ENCODE data around the gene ADCY10. TPM values are rescaled to one million over a fixed set of nuclear protein-coding genes. Genes with fewer than 3 reads are reported as not detected.
"Not testable (repeated sequence)": the region's sequence is repeated elsewhere in the genome, so short reads cannot be mapped to it uniquely, and the experiment has no call there.

The ADCY10 gene
- total RNA-seq, 8 experiments from 2014 or later = 0.04 to 1.3 (median 0.60) TPM; not detected in 1

DNA sequence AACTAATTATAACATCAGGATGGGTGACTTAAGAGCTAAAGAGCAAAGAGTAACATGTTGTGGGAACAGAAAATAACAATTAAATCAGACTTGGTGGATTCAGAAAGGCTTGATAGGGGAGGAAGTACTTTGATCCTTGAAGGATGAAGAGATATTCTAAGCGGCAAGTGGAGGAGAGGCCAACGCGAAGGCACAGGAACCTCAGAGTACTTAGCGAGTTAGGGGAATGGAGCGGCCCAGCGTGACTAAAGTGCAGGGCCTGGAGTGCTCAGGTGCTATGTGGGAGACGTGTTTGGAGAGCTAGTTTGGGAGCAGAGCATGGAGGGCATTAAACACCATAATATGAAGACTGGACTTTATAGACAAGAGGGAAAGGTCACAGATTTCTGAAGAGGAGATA lies 64.3 kb downstream of the ADCY10 start:
- no peak for ATAC-seq (replicated peaks in 6 of 8)
- WGBS, 10 experiments = 60 to 100% (median 89%) methylated on average over 1 to 7 of the region's 7 CpGs; no CpG with 5 or more reads in 3 of the 10 experiments

GRCh38 chr1:167842872-167843271 lies 71.1 kb downstream of the ADCY10 start:
- Histone ChIP-seq H3K4me3 (no peak overlapping the region), H3K27ac (no peak overlapping the region), H3K4me1 (replicated peaks in 1 of 2) (no peaks in the 10 kb centered on the region)
- no peak for ATAC-seq (replicated peaks in 6 of 8)
- 84 to 100% (median 92%) methylated on average over 2 to 5 of the region's 5 CpGs; no CpG with 5 or more reads in 1 of the 10 experiments for WGBS, 10 experiments
- in situ Hi-C loops (cut with MboI; ENCODE audit: low pct_unique_long_range_greater_than_20kb in 2 of 9, low sequenced_read_pairs in 9 of 9, unreplicated experiment in 9 of 9) = no loop called here

More for the DNA sequence above, 64.3 kb downstream of the ADCY10 start:
- in situ Hi-C loops (cut with MboI; ENCODE audit: low pct_unique_long_range_greater_than_20kb in 2 of 9, low sequenced_read_pairs in 9 of 9, unreplicated experiment in 9 of 9) = no loop called here
- Histone ChIP-seq H3K27ac (no peak overlapping the region), H3K4me1 (replicated peaks in 1 of 2) (no peaks in the 10 kb centered on the region), H3K4me3 (no peak overlapping the region)

DNA sequence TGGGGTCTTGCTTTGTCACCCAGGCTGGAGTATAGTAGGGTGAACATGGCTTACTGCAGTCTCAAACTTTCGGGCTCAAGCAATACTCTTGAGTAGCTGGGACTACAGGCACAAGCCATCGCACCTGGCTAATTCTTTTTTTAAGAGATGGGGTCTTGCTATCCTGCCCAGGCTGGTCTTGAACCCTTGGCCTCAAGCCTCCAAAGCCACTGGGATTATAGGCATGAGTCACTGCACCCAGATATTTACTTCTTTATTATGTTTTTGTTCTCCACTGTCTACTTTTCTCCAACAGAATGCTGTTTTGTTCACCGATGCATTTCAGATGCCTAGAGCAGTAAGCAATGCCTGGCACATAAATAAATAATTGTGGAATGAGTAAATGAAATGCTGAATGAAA lies 72.4 kb downstream of the ADCY10 start:
- H3K4me1 ChIP-seq (replicated peaks in 1 of 2) = no peaks in the 10 kb centered on the region
- in situ Hi-C loops (cut with MboI; ENCODE audit: low pct_unique_long_range_greater_than_20kb in 2 of 9, low sequenced_read_pairs in 9 of 9, unreplicated experiment in 9 of 9) = no loop called here
- ATAC-seq (replicated peaks in 6 of 8) = no peak
- no peak overlapping the region for H3K27ac ChIP-seq
- H3K4me3 ChIP-seq = no peak overlapping the region
- WGBS, 10 experiments = 17 to 100% (median 81%) methylated on average over 1 to 3 of the region's 3 CpGs; no CpG with 5 or more reads in 1 of the 10 experiments

DNA sequence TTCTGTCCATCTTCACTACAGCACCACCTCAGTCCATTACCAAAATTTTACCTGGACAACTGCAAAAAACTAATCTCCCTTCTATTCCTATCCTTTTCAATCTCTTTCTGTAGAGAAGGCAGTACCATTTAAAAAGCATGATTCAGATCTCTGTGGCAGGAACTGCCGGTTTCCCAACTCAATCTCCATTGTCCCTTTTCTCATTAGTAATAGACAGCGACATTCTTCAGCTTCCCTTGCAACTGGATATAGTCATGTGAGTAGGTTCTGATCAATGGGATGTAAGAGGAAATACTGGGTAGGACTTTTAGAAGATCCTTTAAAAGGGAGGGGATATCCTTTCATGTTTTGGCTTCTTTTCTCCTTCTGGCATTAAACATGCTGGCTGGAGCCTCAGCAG lies 74.9 kb downstream of the ADCY10 start:
- H3K4me3 ChIP-seq = no peak overlapping the region
- no peak overlapping the region for H3K27ac ChIP-seq
- H3K4me1 ChIP-seq (replicated peaks in 1 of 2) = no peaks in the 10 kb centered on the region
- ATAC-seq (replicated peaks in 6 of 8) = no peak
- in situ Hi-C loops (cut with MboI; ENCODE audit: low pct_unique_long_range_greater_than_20kb in 2 of 9, low sequenced_read_pairs in 9 of 9, unreplicated experiment in 9 of 9) = no loop called here
- 41 to 100% (median 76%) methylated on average over 2 of the region's 2 CpGs; no CpG with 5 or more reads in 2 of the 10 experiments for WGBS, 10 experiments

DNA sequence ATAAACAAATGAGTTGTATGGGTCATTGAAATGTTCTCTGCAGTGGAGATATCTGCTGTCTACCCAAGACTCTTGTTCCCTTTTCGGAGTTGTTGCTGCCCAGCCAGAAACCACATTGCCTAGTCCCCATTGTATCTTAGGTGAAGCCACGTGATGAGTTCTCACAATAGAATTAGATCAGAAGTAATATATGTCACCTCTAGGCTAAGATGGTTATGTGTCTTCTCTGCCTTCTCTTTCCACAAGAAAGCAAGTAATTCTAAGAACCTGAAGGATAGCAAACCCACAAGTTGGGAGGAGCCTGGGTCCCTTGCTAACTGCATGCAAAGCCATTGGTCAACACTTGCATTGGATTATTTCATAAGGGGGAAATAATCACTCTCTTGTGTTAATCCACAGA lies 76.6 kb downstream of the ADCY10 start:
- H3K4me3 ChIP-seq = no peak overlapping the region
- in situ Hi-C loops (cut with MboI; ENCODE audit: low pct_unique_long_range_greater_than_20kb in 2 of 9, low sequenced_read_pairs in 9 of 9, unreplicated experiment in 9 of 9) = no loop called here
- WGBS, 10 experiments = 20 to 87% (median 50%) methylated on average over 1 to 2 of the region's 2 CpGs; no CpG with 5 or more reads in 1 of the 10 experiments
- no peaks in the 10 kb centered on the region for H3K4me1 ChIP-seq (replicated peaks in 1 of 2)
- H3K27ac ChIP-seq = no peak overlapping the region
- ATAC-seq (replicated peaks in 6 of 8) = no peak

GRCh38 chr1:167836197-167836596 lies 77.7 kb downstream of the ADCY10 start:
- WGBS, 10 experiments = 41 to 94% (median 81%) methylated on average over 2 to 4 of the region's 4 CpGs; no CpG with 5 or more reads in 1 of the 10 experiments
- in situ Hi-C loops (cut with MboI; ENCODE audit: low pct_unique_long_range_greater_than_20kb in 2 of 9, low sequenced_read_pairs in 9 of 9, unreplicated experiment in 9 of 9) = no loop called here

GRCh38 chr1:167833904-167834303 lies 80.0 kb downstream of the ADCY10 start:
- in situ Hi-C loops (cut with MboI; ENCODE audit: low pct_unique_long_range_greater_than_20kb in 2 of 9, low sequenced_read_pairs in 9 of 9, unreplicated experiment in 9 of 9) = no loop called here
- no peaks in the 10 kb centered on the region for H3K4me1 ChIP-seq (replicated peaks in 1 of 2)
- no peak for ATAC-seq (replicated peaks in 6 of 8)

More at GRCh38 chr1:167836197-167836596, 77.7 kb downstream of the ADCY10 start:
- no peak overlapping the region for H3K4me3 ChIP-seq
- ATAC-seq (replicated peaks in 6 of 8) = no peak
- H3K27ac ChIP-seq = no peak overlapping the region
- H3K4me1 ChIP-seq (replicated peaks in 1 of 2) = no peaks in the 10 kb centered on the region

GRCh38 chr1:167832693-167833092 lies 81.2 kb downstream of the ADCY10 start:
- 71 to 97% (median 85%) methylated on average over 1 to 5 of the region's 5 CpGs; no CpG with 5 or more reads in 2 of the 10 experiments for WGBS, 10 experiments
- in situ Hi-C loops (cut with MboI; ENCODE audit: low pct_unique_long_range_greater_than_20kb in 2 of 9, low sequenced_read_pairs in 9 of 9, unreplicated experiment in 9 of 9) = no loop called here
- Histone ChIP-seq H3K4me1 (replicated peaks in 1 of 2) (no peaks in the 10 kb centered on the region), H3K4me3 (no peak overlapping the region), H3K27ac (no peak overlapping the region)
- ATAC-seq (replicated peaks in 6 of 8) = no peak

More at GRCh38 chr1:167833904-167834303, 80.0 kb downstream of the ADCY10 start:
- Histone ChIP-seq H3K4me3 (no peak overlapping the region), H3K27ac (no peak overlapping the region)

DNA sequence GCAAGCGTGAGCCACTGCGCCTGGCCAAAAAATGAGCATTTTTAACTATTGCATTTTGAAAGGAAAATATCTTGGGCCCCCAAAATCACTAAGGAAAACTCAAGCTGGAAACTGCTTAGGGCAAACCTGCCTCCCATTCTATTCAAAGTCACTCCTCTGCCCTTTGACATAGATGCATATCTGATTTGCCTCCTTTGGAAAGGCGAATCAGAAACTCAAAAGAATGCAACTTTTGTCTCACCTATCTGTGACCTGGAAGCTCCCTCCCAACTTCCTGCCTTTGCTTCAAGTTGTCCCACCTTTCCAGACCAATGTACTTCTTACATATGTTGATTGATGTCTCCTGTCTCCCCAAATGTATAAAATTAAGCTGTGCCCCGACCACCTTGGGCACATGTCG lies 83.3 kb downstream of the ADCY10 start:
- H3K27ac ChIP-seq; ATAC-seq (replicated peaks in 6 of 8); H3K4me3 ChIP-seq; H3K4me1 ChIP-seq (replicated peaks in 1 of 2); in situ Hi-C loops (cut with MboI; ENCODE audit: low pct_unique_long_range_greater_than_20kb in 2 of 9, low sequenced_read_pairs in 9 of 9, unreplicated experiment in 9 of 9): not testable (repeated sequence)
- 44 to 100% (median 78%) methylated on average over 1 to 5 of the region's 5 CpGs; no CpG with 5 or more reads in 2 of the 10 experiments for WGBS, 10 experiments

DNA sequence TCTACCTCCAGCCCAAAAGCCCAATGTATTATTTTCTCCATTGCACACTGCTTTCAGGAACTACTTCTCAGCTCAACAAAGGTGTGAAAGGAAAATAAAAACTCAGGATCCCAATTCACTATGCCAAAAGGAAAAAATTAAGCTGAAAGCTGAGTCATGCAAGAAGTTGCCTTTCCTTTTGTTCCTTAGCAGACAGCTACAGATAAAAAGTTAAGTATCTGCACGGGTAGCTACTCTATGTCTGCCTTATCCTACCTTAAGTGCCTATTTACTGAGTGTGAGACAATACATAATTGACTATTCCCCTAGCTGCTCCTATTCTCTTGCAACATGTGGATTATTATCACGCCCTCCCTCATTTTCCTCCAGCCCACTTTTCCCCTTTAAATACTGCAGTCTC lies 84.1 kb downstream of the ADCY10 start:
- H3K4me1 ChIP-seq (replicated peaks in 1 of 2) = no peaks in the 10 kb centered on the region
- no peak for ATAC-seq (replicated peaks in 6 of 8)
- H3K27ac ChIP-seq = no peak overlapping the region
- in situ Hi-C loops (cut with MboI; ENCODE audit: low pct_unique_long_range_greater_than_20kb in 2 of 9, low sequenced_read_pairs in 9 of 9, unreplicated experiment in 9 of 9) = no loop called here
- H3K4me3 ChIP-seq = no peak overlapping the region
- WGBS, 10 experiments = 0 to 100% (median 74%) methylated on average over 1 to 2 of the region's 2 CpGs; no CpG with 5 or more reads in 1 of the 10 experiments

DNA sequence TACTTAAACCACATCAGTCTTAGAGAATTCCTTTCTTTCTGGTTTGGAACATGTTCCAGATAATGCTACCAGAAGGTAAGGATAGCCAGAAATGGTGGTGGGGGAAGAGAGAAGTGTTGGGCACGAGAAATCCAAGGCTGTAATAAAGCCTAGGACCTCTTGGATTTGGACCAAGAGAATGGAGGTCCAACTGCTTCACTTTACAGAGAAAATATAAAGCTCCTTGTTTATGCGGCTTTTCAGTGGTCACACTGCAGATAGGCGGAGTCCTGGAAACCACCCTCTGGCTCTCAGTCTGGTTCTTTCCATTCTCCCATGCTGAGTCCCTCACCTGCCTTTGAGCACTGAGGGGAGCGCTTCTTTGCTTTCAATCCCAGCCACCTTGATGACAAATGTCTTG lies 87.8 kb downstream of the ADCY10 start:
- no peak overlapping the region for H3K27ac ChIP-seq
- no peak overlapping the region for H3K4me3 ChIP-seq
- in situ Hi-C loops (cut with MboI; ENCODE audit: low pct_unique_long_range_greater_than_20kb in 2 of 9, low sequenced_read_pairs in 9 of 9, unreplicated experiment in 9 of 9) = no loop called here
- ATAC-seq (replicated peaks in 6 of 8) = peak in 1 of 8 experiments; percentile 47
- WGBS, 10 experiments = 72 to 100% (median 90%) methylated on average over 2 to 4 of the region's 4 CpGs; no CpG with 5 or more reads in 1 of the 10 experiments
- H3K4me1 ChIP-seq (replicated peaks in 1 of 2) = no peaks in the 10 kb centered on the region

GRCh38 chr1:167825419-167826079 lies 88.4 kb downstream of the ADCY10 start:
- Histone ChIP-seq H3K4me3 (no peak overlapping the region), H3K4me1 (replicated peaks in 1 of 2) (no peaks in the 10 kb centered on the region), H3K27ac (no peak overlapping the region)
- ATAC-seq (replicated peaks in 6 of 8) = no peak
- WGBS, 10 experiments = 60 to 100% (median 82%) methylated on average over 1 to 4 of the region's 4 CpGs
- in situ Hi-C loops (cut with MboI; ENCODE audit: low pct_unique_long_range_greater_than_20kb in 2 of 9, low sequenced_read_pairs in 9 of 9, unreplicated experiment in 9 of 9) = no loop called here

DNA sequence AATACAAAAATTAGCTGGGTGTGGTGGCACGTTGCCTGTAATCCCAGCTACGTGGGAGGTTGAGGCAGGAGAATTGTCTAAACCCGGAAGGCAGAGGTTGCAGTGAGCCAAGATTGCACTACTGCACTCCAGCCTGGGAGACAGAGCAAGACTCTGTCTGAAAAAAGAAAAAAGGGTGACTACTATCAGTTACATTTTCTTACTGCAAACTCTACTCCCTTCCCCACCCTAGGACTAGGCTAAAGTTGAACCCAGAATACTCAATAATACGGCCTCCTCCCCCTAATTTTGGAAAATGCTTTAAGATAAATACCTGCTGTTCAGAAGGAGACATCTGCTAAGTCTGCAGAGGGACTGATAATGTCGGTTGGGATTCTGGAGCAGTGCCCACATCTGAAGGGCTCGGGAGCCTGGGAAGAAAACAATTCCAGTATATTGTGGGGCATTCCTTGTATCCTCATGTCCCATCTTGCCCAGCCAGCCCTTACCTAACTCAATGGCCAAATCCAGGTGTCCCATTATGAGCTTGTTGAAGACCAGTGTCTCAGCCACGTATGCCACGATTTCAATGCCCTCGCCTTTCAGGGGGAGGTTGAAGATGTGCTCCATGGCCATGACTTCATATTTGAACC lies 89.7 kb downstream of the ADCY10 start:
- in situ Hi-C loops (cut with MboI; ENCODE audit: low pct_unique_long_range_greater_than_20kb in 2 of 9, low sequenced_read_pairs in 9 of 9, unreplicated experiment in 9 of 9) = no loop called here
- no peak overlapping the region for H3K27ac ChIP-seq
- H3K4me3 ChIP-seq = no peak overlapping the region
- WGBS, 10 experiments = 11 to 89% (median 76%) methylated on average over 1 to 9 of the region's 9 CpGs; no CpG with 5 or more reads in 2 of the 10 experiments
- no peaks in the 10 kb centered on the region for H3K4me1 ChIP-seq (replicated peaks in 1 of 2)
- ATAC-seq (replicated peaks in 6 of 8) = no peak
